SK-N-SH (cell line): ENCODE measurements around the gene VIM. TPM values are rescaled to one million over a fixed set of nuclear protein-coding genes. Genes with fewer than 3 reads are reported as not detected.

Source experiments
- CTCF ChIA-PET: fragments of 300-600, 350-600 bp; formaldehyde crosslinking; extraction: SDS; loops from one replicate; lab custom pipeline; 2021; lab: Yijun Ruan, JAX
- POLR2A ChIA-PET: fragments of 350-600 bp; sonication (Branson Sonifier 250); formaldehyde crosslinking; extraction: SDS; loops from one replicate; lab custom pipeline; 2020; ENCODE audit warnings: antibody characterized with exemption, inconsistent platforms; lab: Yijun Ruan, JAX
- DNase-seq: peaks from one replicate; pipeline ENCODE4 v3.0.0; 2012
- H2AFZ ChIP-seq: fragments of 200-600 bp; sonication (generic); 2 replicates; pipeline ENCODE4 v1.8.1; 2016; ENCODE audit warnings: antibody characterized with exemption, mild to moderate bottlenecking, low read depth
- H3F3A ChIP-seq: fragments of 200-600 bp; sonication (generic); replicated peaks from 2 replicates; pipeline ENCODE3; 2016; ENCODE audit warnings: antibody characterized with exemption, mild to moderate bottlenecking; ENCODE audit not compliant: insufficient read depth
- H3K27ac ChIP-seq, 2 experiments: fragments of 200-500 bp in 1 of 2; fragments of 200-600 bp in 1 of 2; sonication (Bioruptor generic) in 1 of 2; sonication (generic), shearing (Covaris generic) in 1 of 2; 2 replicates each; pipeline versions ENCODE4 v1.5.1 to v1.6.1; 2014 to 2016; ENCODE audit warnings: low read depth in 2 of 2, inconsistent platforms in 1 of 2, low read length in 1 of 2, mild to moderate bottlenecking in 1 of 2, mixed read lengths in 1 of 2
- H3K27me3 ChIP-seq: fragments of 200-600 bp; sonication (generic), shearing (Covaris generic); 2 replicates; pipeline ENCODE4 v1.6.1; 2016; ENCODE audit warnings: mixed run types; ENCODE audit not compliant: insufficient read depth
- H3K36me3 ChIP-seq, 2 experiments: fragments of 200-500 bp in 1 of 2; fragments of 200-600 bp in 1 of 2; sonication (Bioruptor generic) in 1 of 2; sonication (generic) in 1 of 2; replicated peaks in 1 of 2; 2 replicates each; pipeline versions ENCODE3 to v1.5.1; 2014 to 2016; ENCODE audit warnings: low read length in 1 of 2, mild to moderate bottlenecking in 1 of 2; ENCODE audit not compliant: insufficient read depth in 2 of 2, control insufficient read depth in 1 of 2
- H3K4me1 ChIP-seq, 2 experiments: fragments of 200-500 bp in 1 of 2; fragments of 200-600 bp in 1 of 2; sonication (Bioruptor generic) in 1 of 2; sonication (generic), shearing (Covaris generic) in 1 of 2; 2 replicates each; pipeline versions ENCODE4 v1.5.1 to v1.6.1; 2014 to 2016; ENCODE audit warnings: low read depth in 1 of 2, low read length in 1 of 2, mixed run types in 1 of 2; ENCODE audit not compliant: insufficient read depth in 2 of 2, control insufficient read depth in 1 of 2
- H3K4me2 ChIP-seq: fragments of 200-600 bp; sonication (generic), shearing (Covaris generic); 2 replicates; pipeline ENCODE4 v1.6.1; 2017; ENCODE audit warnings: mixed run types
- H3K4me3 ChIP-seq, 2 experiments: fragments of 200-500 bp in 1 of 2; fragments of 200-600 bp in 1 of 2; sonication (Bioruptor generic) in 1 of 2; sonication (generic), shearing (Covaris generic) in 1 of 2; 2 replicates each; pipeline versions ENCODE4 v1.5.1 to v1.8.1; 2014 to 2016; ENCODE audit warnings: low read depth in 2 of 2, inconsistent platforms in 1 of 2, low read length in 1 of 2, mild to moderate bottlenecking in 1 of 2, mixed read lengths in 1 of 2, moderate library complexity in 1 of 2
- H3K79me2 ChIP-seq: fragments of 200-600 bp; sonication (generic); 2 replicates; pipeline ENCODE4 v1.8.1; 2017; ENCODE audit warnings: mild to moderate bottlenecking; ENCODE audit not compliant: insufficient read depth
- H3K9ac ChIP-seq: fragments of 200-600 bp; sonication (generic); 2 replicates; pipeline ENCODE4 v1.6.1; 2017; ENCODE audit warnings: mixed run types
- H3K9me2 ChIP-seq: fragments of 200-600 bp; sonication (generic); 2 replicates; pipeline ENCODE4 v1.6.1; 2017; ENCODE audit warnings: mixed run types
- H3K9me3 ChIP-seq: fragments of 200-600 bp; sonication (generic); 2 replicates; pipeline ENCODE4 v1.6.1; 2017; ENCODE audit warnings: mixed run types, mild to moderate bottlenecking, moderate library complexity
- H4K20me1 ChIP-seq: fragments of 200-600 bp; sonication (generic); 2 replicates; pipeline ENCODE4 v1.6.1; 2017; ENCODE audit warnings: mild to moderate bottlenecking, mixed run types; ENCODE audit not compliant: insufficient read depth
- EP300 ChIP-seq, 2 experiments: IDR thresholded peaks; 2 replicates each; pipeline versions ENCODE4 v1.4.0 to v1.6.1; 2012; ENCODE audit warnings: borderline replicate concordance in 1 of 2, low read depth in 1 of 2, low read length in 1 of 2
- EZH2phosphoT487 ChIP-seq: fragments of 200-600 bp; sonication (generic); IDR thresholded peaks from 2 replicates; pipeline ENCODE4 v1.6.1; 2017; ENCODE audit warnings: low read depth, mixed run types, mild to moderate bottlenecking, antibody characterized with exemption, moderate library complexity, borderline replicate concordance
- FOSL2 ChIP-seq: IDR thresholded peaks from 2 replicates; pipeline ENCODE4 v1.4.0; 2012; ENCODE audit warnings: low read depth, mild to moderate bottlenecking, moderate library complexity, borderline replicate concordance
- NFIC ChIP-seq: IDR thresholded peaks from 2 replicates; pipeline ENCODE4 v1.4.0; 2012; ENCODE audit warnings: borderline replicate concordance
- NRF1 ChIP-seq: IDR thresholded peaks from 2 replicates; pipeline ENCODE4 v1.6.1; 2012; ENCODE audit warnings: low read depth, mild to moderate bottlenecking, low read length
- RFX5 ChIP-seq: IDR thresholded peaks from 2 replicates; pipeline ENCODE4 v1.6.1; 2012; ENCODE audit warnings: mild to moderate bottlenecking, improper control_type of control experiment, low read length
- TCF12 ChIP-seq: IDR thresholded peaks from 2 replicates; pipeline ENCODE4 v1.4.0; 2012
- TEAD4 ChIP-seq: IDR thresholded peaks from 2 replicates; pipeline ENCODE4 v1.4.0; 2012; ENCODE audit warnings: mild to moderate bottlenecking, borderline replicate concordance; ENCODE audit not compliant: insufficient read depth
- WGBS: methylation state at CpG from one replicate; pipeline ENCODE4 v1.1.6; 2017; ENCODE audit warnings: low lambda C conversion rate; 5-methylcytosine and 5-hydroxymethylcytosine counted together
- polyA plus RNA-seq, 3 experiments: library from polyadenylated mRNA; depleted of rRNA; stranded (reverse); fragments of >200 nt; gene quantifications; 2 replicates each; pipeline ENCODE4 v1.2.3, GENCODE V29; 2012
- TF ChIP-seq, protein P1 (sequence below): IDR thresholded peaks from 2 replicates; pipeline ENCODE4 v1.6.1; 2012; ENCODE audit warnings: mild to moderate bottlenecking, low read depth, low read length, moderate library complexity

VIM gene
- polyA plus RNA-seq, 1 of the 3 experiments (the other 2 are of a cell fraction), result 5,016 TPM

GRCh38 chr10:17188644-17189172 lies 39.3 kb upstream of the VIM start (continued):
- TF ChIP-seq, protein P1, sequence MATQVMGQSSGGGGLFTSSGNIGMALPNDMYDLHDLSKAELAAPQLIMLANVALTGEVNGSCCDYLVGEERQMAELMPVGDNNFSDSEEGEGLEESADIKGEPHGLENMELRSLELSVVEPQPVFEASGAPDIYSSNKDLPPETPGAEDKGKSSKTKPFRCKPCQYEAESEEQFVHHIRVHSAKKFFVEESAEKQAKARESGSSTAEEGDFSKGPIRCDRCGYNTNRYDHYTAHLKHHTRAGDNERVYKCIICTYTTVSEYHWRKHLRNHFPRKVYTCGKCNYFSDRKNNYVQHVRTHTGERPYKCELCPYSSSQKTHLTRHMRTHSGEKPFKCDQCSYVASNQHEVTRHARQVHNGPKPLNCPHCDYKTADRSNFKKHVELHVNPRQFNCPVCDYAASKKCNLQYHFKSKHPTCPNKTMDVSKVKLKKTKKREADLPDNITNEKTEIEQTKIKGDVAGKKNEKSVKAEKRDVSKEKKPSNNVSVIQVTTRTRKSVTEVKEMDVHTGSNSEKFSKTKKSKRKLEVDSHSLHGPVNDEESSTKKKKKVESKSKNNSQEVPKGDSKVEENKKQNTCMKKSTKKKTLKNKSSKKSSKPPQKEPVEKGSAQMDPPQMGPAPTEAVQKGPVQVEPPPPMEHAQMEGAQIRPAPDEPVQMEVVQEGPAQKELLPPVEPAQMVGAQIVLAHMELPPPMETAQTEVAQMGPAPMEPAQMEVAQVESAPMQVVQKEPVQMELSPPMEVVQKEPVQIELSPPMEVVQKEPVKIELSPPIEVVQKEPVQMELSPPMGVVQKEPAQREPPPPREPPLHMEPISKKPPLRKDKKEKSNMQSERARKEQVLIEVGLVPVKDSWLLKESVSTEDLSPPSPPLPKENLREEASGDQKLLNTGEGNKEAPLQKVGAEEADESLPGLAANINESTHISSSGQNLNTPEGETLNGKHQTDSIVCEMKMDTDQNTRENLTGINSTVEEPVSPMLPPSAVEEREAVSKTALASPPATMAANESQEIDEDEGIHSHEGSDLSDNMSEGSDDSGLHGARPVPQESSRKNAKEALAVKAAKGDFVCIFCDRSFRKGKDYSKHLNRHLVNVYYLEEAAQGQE, result no peak
- TF ChIP-seq EP300 (IDR thresholded peaks at IDR 0.05; ENCODE audit: borderline replicate concordance in 1 of 2, low read depth in 1 of 2, low read length in 1 of 2) (no peak), NRF1 (no peak)

DNA sequence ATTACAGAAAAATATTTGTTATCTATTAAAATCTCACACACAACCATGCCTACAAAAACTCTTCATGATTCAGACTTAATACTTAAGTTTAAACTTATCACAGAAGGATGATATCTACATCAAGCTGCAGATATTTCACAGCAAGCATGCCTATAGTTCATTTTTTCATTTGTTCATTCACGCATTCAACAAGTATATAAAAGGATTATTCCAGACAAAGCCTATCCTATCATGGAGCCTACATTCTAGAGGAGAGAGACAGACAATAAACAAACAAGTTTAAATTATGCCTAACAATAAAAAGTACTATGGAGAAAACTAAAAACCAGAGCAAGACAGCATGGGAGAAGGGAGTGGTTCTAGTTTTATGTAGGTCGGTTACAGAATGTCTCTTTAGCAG lies 37.4 kb upstream of the VIM start:
- no peak overlapping the region for H3K4me3 ChIP-seq
- no peaks in the 10 kb centered on the region for H3F3A ChIP-seq
- no peak for TF ChIP-seq EP300 (IDR thresholded peaks at IDR 0.05; ENCODE audit: borderline replicate concordance in 1 of 2, low read depth in 1 of 2, low read length in 1 of 2)
- no peak for TF ChIP-seq NRF1
- TF ChIP-seq FOSL2, result no peak
- 0 out of 4 replicates have a peak, but pooled peaks cover 0 to 4% of the 10 kb centered on the region in 2 experiments for H3K4me1 ChIP-seq
- CTCF ChIA-PET, result interaction anchor here (1.2 kb wide), 1 partner anchor 40 kb away, joined by 4 read pairs; no protein-coding TSS in a partner anchor
- peaks cover 11% of the 10 kb centered on the region; the same call in 1 of the 2 replicates for H3K79me2 ChIP-seq
- H2AFZ ChIP-seq, result no peak overlapping the region
- H3K9ac ChIP-seq, result no peak overlapping the region
- H3K27ac ChIP-seq, result no peak overlapping the region
- H3K36me3 ChIP-seq, result no peaks in the 10 kb centered on the region
- DNase-seq, result no peak
- H3K9me3 ChIP-seq, result no peaks in the 10 kb centered on the region
- H4K20me1 ChIP-seq, result no peaks in the 10 kb centered on the region
- WGBS, result 96% methylated on average over 2 of the region's 2 CpGs
- no peaks in the 10 kb centered on the region for H3K9me2 ChIP-seq
- no peaks in the 10 kb centered on the region for H3K27me3 ChIP-seq
- POLR2A ChIA-PET, result no interaction called here
- no peak overlapping the region for H3K4me2 ChIP-seq

GRCh38 chr10:17195083-17195482 lies 33.0 kb upstream of the VIM start:
- peaks cover 7 to 11% of the 10 kb centered on the region in 2 experiments; a peak in 3 of 4 replicates for H3K4me1 ChIP-seq
- H3K4me3 ChIP-seq, result no peak overlapping the region
- H3K36me3 ChIP-seq, result no peaks in the 10 kb centered on the region
- peaks cover 4% of the 10 kb centered on the region for H3F3A ChIP-seq
- CTCF ChIA-PET, result no interaction called here
- no peak overlapping the region for H3K4me2 ChIP-seq
- no peak overlapping the region for H2AFZ ChIP-seq
- DNase-seq, result no peak
- H3K9me2 ChIP-seq, result no peaks in the 10 kb centered on the region
- H3K79me2 ChIP-seq, result peaks cover 42% of the 10 kb centered on the region
- H3K9ac ChIP-seq, result no peak overlapping the region
- no peak for TF ChIP-seq TEAD4
- no peak for TF ChIP-seq RFX5
- TF ChIP-seq TCF12, result no peak
- no peak for TF ChIP-seq EZH2phosphoT487
- no peak for TF ChIP-seq FOSL2
- TF ChIP-seq NFIC, result no peak
- TF ChIP-seq, all 33 proteins: peak for 0
- no peaks in the 10 kb centered on the region for H4K20me1 ChIP-seq
- 76% methylated on average over 5 of the region's 5 CpGs for WGBS
- no peak overlapping the region for H3K27ac ChIP-seq
- POLR2A ChIA-PET, result no interaction called here
- no peaks in the 10 kb centered on the region for H3K9me3 ChIP-seq
- no peaks in the 10 kb centered on the region for H3K27me3 ChIP-seq
